ENCODE data around the gene PCNX3.

GRCh38 chr11:65580756-65581155 lies 34.8 kb upstream of the PCNX3 start:
- TF ChIP-seq EZH2 (IDR thresholded peaks at IDR 0.05; ENCODE audit: insufficient read depth, low read length), result no peak
- TF ChIP-seq CTCF (IDR thresholded peaks at IDR 0.05; ENCODE audit: insufficient read depth, low read depth, low read length), result no peak
